NCI-H1436 (cell line): Measurements from ENCODE around the gene BANF2.

Source experiments
- DNase-seq: peaks from one replicate; lab custom pipeline; 2025; lab: John Stamatoyannopoulos, UW

Gene BANF2

GRCh38 chr20:17735959-17736621 lies 36.3 kb downstream of the BANF2 start:
- no peak for DNase-seq

- DNase-seq = no peak
These were observed 38.4 kb downstream of the BANF2 start for GRCh38 chr20:17738154-17738553.

- DNase-seq = no peak
These were observed 41.5 kb downstream of the BANF2 start for GRCh38 chr20:17741220-17741619.

- no peak for DNase-seq
These were observed 43.0 kb downstream of the BANF2 start for GRCh38 chr20:17742731-17743130.

GRCh38 chr20:17743677-17744076 lies 43.9 kb downstream of the BANF2 start:
- DNase-seq = no peak

GRCh38 chr20:17747431-17747846 lies 47.7 kb downstream of the BANF2 start:
- no peak for DNase-seq

GRCh38 chr20:17748279-17748678 lies 48.5 kb downstream of the BANF2 start:
- DNase-seq = no peak

- DNase-seq = no peak
These were observed 49.8 kb downstream of the BANF2 start for GRCh38 chr20:17749626-17749977.

GRCh38 chr20:17749978-17750721 lies 50.4 kb downstream of the BANF2 start:
- no peak for DNase-seq

- DNase-seq = no peak
These were observed 50.9 kb downstream of the BANF2 start for GRCh38 chr20:17750722-17751045.

- DNase-seq = no peak
These were observed 51.9 kb downstream of the BANF2 start for GRCh38 chr20:17751640-17752039.

GRCh38 chr20:17752459-17752858 lies 52.7 kb downstream of the BANF2 start:
- no peak for DNase-seq

- DNase-seq = no peak
These were observed 53.8 kb downstream of the BANF2 start for GRCh38 chr20:17753516-17753915.

GRCh38 chr20:17756529-17756928 lies 56.8 kb downstream of the BANF2 start:
- no peak for DNase-seq

- DNase-seq = no peak
These were observed 57.7 kb downstream of the BANF2 start for GRCh38 chr20:17757496-17757895.

GRCh38 chr20:17758010-17758409 lies 58.2 kb downstream of the BANF2 start:
- DNase-seq = no peak

- no peak for DNase-seq
These were observed 58.7 kb downstream of the BANF2 start for GRCh38 chr20:17758512-17758911.

GRCh38 chr20:17759449-17759848 lies 59.7 kb downstream of the BANF2 start:
- no peak for DNase-seq

- no peak for DNase-seq
These were observed 61.8 kb downstream of the BANF2 start for GRCh38 chr20:17761604-17762003.

GRCh38 chr20:17762243-17762872 lies 62.6 kb downstream of the BANF2 start:
- DNase-seq = peak; percentile 11

GRCh38 chr20:17762873-17763557 lies 63.2 kb downstream of the BANF2 start:
- no peak for DNase-seq

GRCh38 chr20:17765017-17765416 lies 65.3 kb downstream of the BANF2 start:
- DNase-seq = no peak

- DNase-seq = no peak
These were observed 65.8 kb downstream of the BANF2 start for GRCh38 chr20:17765584-17765983.
